NB4 (cell line): ENCODE measurements around the gene CRACR2B.
A peak's percentile ranks its signal among the peaks of the same experiment; 100 is the strongest.

ENCODE experiments used
- MYC ChIP-seq: IDR thresholded peaks from 2 replicates; pipeline ENCODE4 v1.6.1; 2011; ENCODE audit warnings: low read depth, low read length
- POLR2A ChIP-seq: IDR thresholded peaks from 2 replicates; pipeline ENCODE4 v1.6.1; 2011; ENCODE audit warnings: mild to moderate bottlenecking; ENCODE audit not compliant: insufficient read length; ENCODE audit errors: extremely low read depth
- TF ChIP-seq, protein P1 (sequence below): IDR thresholded peaks from one replicate; pipeline ENCODE4 v1.5.1; 2012; ENCODE audit warnings: low read depth, low read length

DNA sequence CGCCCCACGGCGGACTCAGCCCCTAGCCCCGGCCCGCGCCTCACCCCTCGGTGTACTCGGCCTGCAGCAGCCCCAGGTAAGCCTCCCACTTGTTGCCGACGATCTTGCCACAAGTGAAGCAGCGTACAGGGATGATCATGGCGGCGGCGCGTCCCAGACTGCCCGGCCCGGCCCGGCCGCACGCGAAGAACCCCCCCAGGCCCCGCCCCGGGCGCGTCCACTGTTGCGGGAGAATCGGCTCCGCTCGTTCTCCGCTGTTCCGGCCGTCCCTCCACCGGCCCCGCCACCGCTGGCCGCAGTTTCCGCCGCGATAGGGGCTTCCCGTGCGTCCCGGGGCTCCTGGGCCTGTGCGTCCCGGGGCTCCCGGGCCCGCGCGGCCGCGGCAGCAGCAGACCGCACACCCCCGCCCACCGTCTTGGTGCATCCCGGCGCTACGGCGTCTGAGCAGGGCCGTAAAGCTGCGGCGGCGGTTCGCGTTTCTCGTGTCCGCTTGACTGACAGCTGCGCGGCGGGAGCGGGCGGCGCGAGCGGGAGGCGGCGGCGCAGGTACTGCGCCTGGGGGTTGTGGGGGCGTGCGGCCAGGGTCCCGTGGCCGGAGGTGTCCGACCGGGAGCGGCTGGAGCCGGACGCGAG is 14.8 kb downstream of the CRACR2B start, which contains the start of the genes POLR2L and TSPAN4:
- TF ChIP-seq, protein P1, sequence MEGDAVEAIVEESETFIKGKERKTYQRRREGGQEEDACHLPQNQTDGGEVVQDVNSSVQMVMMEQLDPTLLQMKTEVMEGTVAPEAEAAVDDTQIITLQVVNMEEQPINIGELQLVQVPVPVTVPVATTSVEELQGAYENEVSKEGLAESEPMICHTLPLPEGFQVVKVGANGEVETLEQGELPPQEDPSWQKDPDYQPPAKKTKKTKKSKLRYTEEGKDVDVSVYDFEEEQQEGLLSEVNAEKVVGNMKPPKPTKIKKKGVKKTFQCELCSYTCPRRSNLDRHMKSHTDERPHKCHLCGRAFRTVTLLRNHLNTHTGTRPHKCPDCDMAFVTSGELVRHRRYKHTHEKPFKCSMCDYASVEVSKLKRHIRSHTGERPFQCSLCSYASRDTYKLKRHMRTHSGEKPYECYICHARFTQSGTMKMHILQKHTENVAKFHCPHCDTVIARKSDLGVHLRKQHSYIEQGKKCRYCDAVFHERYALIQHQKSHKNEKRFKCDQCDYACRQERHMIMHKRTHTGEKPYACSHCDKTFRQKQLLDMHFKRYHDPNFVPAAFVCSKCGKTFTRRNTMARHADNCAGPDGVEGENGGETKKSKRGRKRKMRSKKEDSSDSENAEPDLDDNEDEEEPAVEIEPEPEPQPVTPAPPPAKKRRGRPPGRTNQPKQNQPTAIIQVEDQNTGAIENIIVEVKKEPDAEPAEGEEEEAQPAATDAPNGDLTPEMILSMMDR: no peak
- TF ChIP-seq POLR2A (peak; percentile 92), MYC (peak; percentile 62)
